Prostate gland (tissue), 2 donors: ENCODE measurements around the gene HAPSTR1. TPM values are rescaled to one million over a fixed set of nuclear protein-coding genes. Genes with fewer than 3 reads are reported as not detected.

Experiments used
- DNase-seq: peaks from one replicate; pipeline ENCODE4 v3.0.0-alpha.2; 2019; ENCODE audit warnings: low spot score
- H3K27ac ChIP-seq, 2 donors: fragments of 200-600 bp; sonication (generic); 2 replicates each; pipeline ENCODE4 v1.5.1; 2017 to 2019
- H3K27me3 ChIP-seq: fragments of 200-600 bp; sonication (generic); replicated peaks from 2 replicates; pipeline ENCODE4 v1.5.1; 2019; ENCODE audit not compliant: insufficient read depth
- H3K36me3 ChIP-seq, 2 donors: fragments of 200-600 bp; sonication (generic); 1 replicate in 1 of 2; 2 replicates in 1 of 2; pipeline versions ENCODE4 v1.5.1 to v1.8.1; 2017 to 2019
- H3K4me1 ChIP-seq: fragments of 200-600 bp; sonication (generic); replicated peaks from 2 replicates; pipeline ENCODE4 v1.5.1; 2019
- H3K4me3 ChIP-seq, 2 donors: fragments of 200-600 bp; sonication (generic); 2 replicates each; pipeline ENCODE4 v1.5.1; 2017 to 2019
- H3K9me3 ChIP-seq: fragments of 200-600 bp; sonication (generic); 2 replicates; pipeline ENCODE4 v1.5.1; 2017
- CTCF ChIP-seq, 4 experiments: fragments of 200-600 bp in 2 of 4; fragments of 450-650 bp in 2 of 4; sonication (generic) in 2 of 4; IDR thresholded peaks; 1 replicate in 3 of 4; 2 replicates in 1 of 4; pipeline ENCODE4 v1.5.1; 2016 to 2019; ENCODE audit warnings: antibody characterized with exemption in 4 of 4, mild to moderate bottlenecking in 2 of 4, moderate library complexity in 2 of 4
- POLR2A ChIP-seq: fragments of 450-650 bp; IDR thresholded peaks from one replicate; pipeline ENCODE4 v1.6.1; 2016; ENCODE audit warnings: antibody characterized with exemption, mild to moderate bottlenecking
- POLR2AphosphoS5 ChIP-seq: sonication (generic); formaldehyde crosslinking; IDR thresholded peaks from one replicate; pipeline ENCODE4 v1.6.1; 2017; ENCODE audit warnings: antibody characterized with exemption
- WGBS: methylation state at CpG from one replicate; pipeline ENCODE4 v1.1.5; 2018; 5-methylcytosine and 5-hydroxymethylcytosine counted together
- intact Hi-C: fragments of 100-400 bp; cut with DNase I; formaldehyde crosslinking; loops from one replicate; pipeline ENCODE4 v1.14.2; 2022
- total RNA-seq, 2 donors: library from RNA; depleted of rRNA; stranded (reverse); fragments of >200 nt; gene quantifications; one replicate each; pipeline ENCODE4 v1.1.0, GENCODE V29; 2016

The HAPSTR1 gene
- total RNA-seq, 2 donors from 2014 or later, result 45.5 to 68.6 TPM

- H3K4me1 ChIP-seq, result peaks cover 12% of the 10 kb centered on the region
- TF ChIP-seq POLR2AphosphoS5 (no peak), CTCF (IDR thresholded peaks at IDR 0.05) (no peak), POLR2A (no peak)
- H3K9me3 ChIP-seq, result no peaks in the 10 kb centered on the region
- H3K36me3 ChIP-seq, result no peaks in the 10 kb centered on the region
- H3K27ac ChIP-seq, result peak overlapping the region; percentile 97 to 99
- peak overlapping the region; percentile 95 to 100 for H3K4me3 ChIP-seq
- 0% methylated on average over 19 of the region's 51 CpGs for WGBS
- H3K27me3 ChIP-seq, result no peaks in the 10 kb centered on the region
- intact Hi-C loops, result no loop called here
- peak; percentile 16 for DNase-seq
Measured at GRCh38 chr16:9091867-9092281, 430 bp downstream of the HAPSTR1 start.

GRCh38 chr16:9092282-9092977 is 986 bp downstream of the HAPSTR1 start:
- H3K4me3 ChIP-seq, result peak overlapping the region; percentile 95 to 100
- peaks cover 15% of the 10 kb centered on the region for H3K4me1 ChIP-seq
- no peaks in the 10 kb centered on the region for H3K9me3 ChIP-seq
- no peaks in the 10 kb centered on the region for H3K27me3 ChIP-seq
- H3K36me3 ChIP-seq, result no peaks in the 10 kb centered on the region
- WGBS, result 2% methylated on average over 49 of the region's 64 CpGs
- TF ChIP-seq CTCF (IDR thresholded peaks at IDR 0.05), result no peak
- TF ChIP-seq POLR2A, result peak; percentile 9
- DNase-seq, result peak; percentile 21
- peak overlapping the region; percentile 97 to 99 for H3K27ac ChIP-seq
- intact Hi-C loops, result no loop called here

GRCh38 chr16:9092978-9093344 is 1.5 kb downstream of the HAPSTR1 start:
- H3K4me3 ChIP-seq, result peak overlapping the region; percentile 95 to 100
- no peaks in the 10 kb centered on the region for H3K27me3 ChIP-seq
- TF ChIP-seq POLR2AphosphoS5, result no peak
- TF ChIP-seq CTCF (IDR thresholded peaks at IDR 0.05), result no peak
- no peak for TF ChIP-seq POLR2A
- intact Hi-C loops, result no loop called here
- H3K27ac ChIP-seq, result peak overlapping the region; percentile 97 to 99
- no peaks in the 10 kb centered on the region for H3K9me3 ChIP-seq
- peaks cover 18% of the 10 kb centered on the region for H3K4me1 ChIP-seq
- H3K36me3 ChIP-seq, result no peaks in the 10 kb centered on the region
- WGBS, result 0% methylated on average over 18 of the region's 18 CpGs
- DNase-seq, result peak; percentile 14

- H3K4me1 ChIP-seq, result peaks cover 24% of the 10 kb centered on the region
- intact Hi-C loops, result no loop called here
Measured at GRCh38 chr16:9094011-9094846, 2.8 kb downstream of the HAPSTR1 start.

More at GRCh38 chr16:9094011-9094846, 2.8 kb downstream of the HAPSTR1 start:
- TF ChIP-seq CTCF (IDR thresholded peaks at IDR 0.05) (no peak), POLR2A (no peak), POLR2AphosphoS5 (no peak)
- Histone ChIP-seq H3K27ac (no peak overlapping the region), H3K27me3 (no peaks in the 10 kb centered on the region), H3K9me3 (no peaks in the 10 kb centered on the region), H3K4me3 (peak overlapping the region; percentile 95 to 100), H3K36me3 (no peaks in the 10 kb centered on the region)
- DNase-seq, result no peak
- 19% methylated on average over 8 of the region's 8 CpGs for WGBS
